ENCODE measurements around the gene SYNPR.

GRCh38 chr3:63351159-63352007 is 73.3 kb downstream of the SYNPR start:
- TF ChIP-seq, protein P1, sequence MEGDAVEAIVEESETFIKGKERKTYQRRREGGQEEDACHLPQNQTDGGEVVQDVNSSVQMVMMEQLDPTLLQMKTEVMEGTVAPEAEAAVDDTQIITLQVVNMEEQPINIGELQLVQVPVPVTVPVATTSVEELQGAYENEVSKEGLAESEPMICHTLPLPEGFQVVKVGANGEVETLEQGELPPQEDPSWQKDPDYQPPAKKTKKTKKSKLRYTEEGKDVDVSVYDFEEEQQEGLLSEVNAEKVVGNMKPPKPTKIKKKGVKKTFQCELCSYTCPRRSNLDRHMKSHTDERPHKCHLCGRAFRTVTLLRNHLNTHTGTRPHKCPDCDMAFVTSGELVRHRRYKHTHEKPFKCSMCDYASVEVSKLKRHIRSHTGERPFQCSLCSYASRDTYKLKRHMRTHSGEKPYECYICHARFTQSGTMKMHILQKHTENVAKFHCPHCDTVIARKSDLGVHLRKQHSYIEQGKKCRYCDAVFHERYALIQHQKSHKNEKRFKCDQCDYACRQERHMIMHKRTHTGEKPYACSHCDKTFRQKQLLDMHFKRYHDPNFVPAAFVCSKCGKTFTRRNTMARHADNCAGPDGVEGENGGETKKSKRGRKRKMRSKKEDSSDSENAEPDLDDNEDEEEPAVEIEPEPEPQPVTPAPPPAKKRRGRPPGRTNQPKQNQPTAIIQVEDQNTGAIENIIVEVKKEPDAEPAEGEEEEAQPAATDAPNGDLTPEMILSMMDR (IDR thresholded peaks at IDR 0.05; ENCODE audit: insufficient read depth, low read length) = peak; percentile 77
- TF ChIP-seq REST (IDR thresholded peaks at IDR 0.05; ENCODE audit: insufficient replicate concordance, low read depth) = no peak
- no peak for TF ChIP-seq POLR2AphosphoS5 (IDR thresholded peaks at IDR 0.05; ENCODE audit: low read depth)
- no peak for TF ChIP-seq GABPA (IDR thresholded peaks at IDR 0.05; ENCODE audit: low read depth)
- no peak for TF ChIP-seq SPI1 (IDR thresholded peaks at IDR 0.05; ENCODE audit: borderline replicate concordance, low read depth)

Data from HL-60 (cell line).